ENCODE measurements around the gene FSHB. TPM values are rescaled to one million over a fixed set of nuclear protein-coding genes. Genes with fewer than 3 reads are reported as not detected.
A peak's percentile ranks its signal among the peaks of the same experiment; 100 is the strongest.
"Not testable (repeated sequence)": the region's sequence is repeated elsewhere in the genome, so short reads cannot be mapped to it uniquely, and the experiment has no call there.

FSHB gene
- total and polyA plus RNA-seq, 5 donors = not detected

DNA sequence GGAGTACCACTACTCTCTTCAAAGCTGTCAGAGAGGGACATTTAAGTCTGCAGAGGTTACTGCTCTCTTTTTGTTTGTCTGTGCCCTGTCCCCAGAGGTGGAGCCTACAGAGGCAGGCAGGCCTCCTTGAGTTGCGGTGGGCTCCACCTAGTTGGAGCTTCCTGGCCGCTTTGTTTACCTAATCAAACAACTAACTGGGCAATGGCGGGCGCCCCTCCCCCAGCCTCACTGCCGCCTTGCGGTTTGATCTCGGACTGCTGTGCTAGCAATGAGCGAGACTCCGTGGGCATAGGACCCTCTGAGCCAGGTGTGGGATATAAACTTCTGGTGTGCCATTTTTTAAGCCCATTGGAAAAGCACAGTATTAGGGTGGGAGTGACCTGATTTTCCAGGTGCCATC lies 37.8 kb downstream of the FSHB start:
- intact Hi-C loops (cut with DNase I); H3K27ac ChIP-seq (ENCODE audit: low read length); H3K4me3 ChIP-seq (ENCODE audit: low read length); H3K27me3 ChIP-seq (ENCODE audit: control insufficient read depth, insufficient read depth); ATAC-seq; H3K4me1 ChIP-seq (ENCODE audit: control insufficient read depth, insufficient read depth, low read length); H3K9me3 ChIP-seq (ENCODE audit: control insufficient read depth, low read length): not testable (repeated sequence)
- WGBS = 95% methylated on average over 9 of the region's 9 CpGs
- DNase-seq = peak in 1 of 3 donors; percentile 32

DNA sequence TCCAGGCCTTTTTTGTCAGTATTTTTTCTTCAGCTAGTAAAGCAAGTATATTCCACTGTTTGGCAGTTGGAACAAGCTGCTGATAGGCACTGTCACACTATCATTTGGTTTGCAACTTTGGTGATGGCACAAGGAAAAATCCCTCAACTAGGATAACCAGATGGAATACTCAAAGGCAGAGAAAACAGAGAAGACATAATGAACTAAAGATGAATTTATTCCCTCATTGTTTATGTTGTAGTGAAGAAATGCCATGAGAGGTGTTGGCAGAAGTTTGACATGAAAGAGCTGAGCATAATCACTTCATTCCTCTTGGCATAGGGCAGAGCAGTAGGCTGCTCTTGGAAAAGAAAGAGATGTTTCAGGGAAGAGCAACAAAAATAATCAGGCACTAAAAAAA lies 39.9 kb downstream of the FSHB start:
- DNase-seq (no peak), ATAC-seq (no peak)
- intact Hi-C loops (cut with DNase I) = no loop called here
- Histone ChIP-seq H3K4me1 (ENCODE audit: control insufficient read depth, insufficient read depth, low read length) (no peaks in the 10 kb centered on the region), H3K27me3 (ENCODE audit: control insufficient read depth, insufficient read depth) (no peaks in the 10 kb centered on the region), H3K27ac (ENCODE audit: low read length) (no peak overlapping the region), H3K4me3 (ENCODE audit: low read length) (no peak overlapping the region), H3K9me3 (ENCODE audit: control insufficient read depth, low read length) (no peaks in the 10 kb centered on the region)

DNA sequence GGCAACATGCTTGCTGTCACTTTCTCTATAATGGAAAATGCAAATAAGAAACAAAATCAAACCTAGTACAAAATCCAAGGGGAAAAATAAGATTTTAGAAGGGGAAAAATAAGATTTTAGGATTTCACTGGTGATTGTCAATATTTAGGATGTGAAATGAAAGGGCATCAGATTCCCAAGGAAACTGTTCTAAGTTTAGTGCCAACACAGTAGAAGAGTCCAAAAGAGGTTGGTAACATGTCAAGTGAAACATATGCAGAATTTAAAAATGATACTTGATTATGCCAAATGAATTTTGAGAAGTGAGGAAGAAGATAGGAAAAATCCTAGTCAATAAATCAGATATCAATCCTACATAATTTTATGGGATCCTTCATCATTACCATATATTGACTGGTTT lies 46.4 kb downstream of the FSHB start:
- Histone ChIP-seq H3K9me3 (ENCODE audit: control insufficient read depth, low read length) (no peaks in the 10 kb centered on the region), H3K27ac (ENCODE audit: low read length) (no peak overlapping the region), H3K4me3 (ENCODE audit: low read length) (no peak overlapping the region), H3K27me3 (ENCODE audit: control insufficient read depth, insufficient read depth) (no peaks in the 10 kb centered on the region), H3K4me1 (ENCODE audit: control insufficient read depth, insufficient read depth, low read length) (no peaks in the 10 kb centered on the region)
- intact Hi-C loops (cut with DNase I) = no loop called here
- DNase-seq (no peak), ATAC-seq (no peak)

DNA sequence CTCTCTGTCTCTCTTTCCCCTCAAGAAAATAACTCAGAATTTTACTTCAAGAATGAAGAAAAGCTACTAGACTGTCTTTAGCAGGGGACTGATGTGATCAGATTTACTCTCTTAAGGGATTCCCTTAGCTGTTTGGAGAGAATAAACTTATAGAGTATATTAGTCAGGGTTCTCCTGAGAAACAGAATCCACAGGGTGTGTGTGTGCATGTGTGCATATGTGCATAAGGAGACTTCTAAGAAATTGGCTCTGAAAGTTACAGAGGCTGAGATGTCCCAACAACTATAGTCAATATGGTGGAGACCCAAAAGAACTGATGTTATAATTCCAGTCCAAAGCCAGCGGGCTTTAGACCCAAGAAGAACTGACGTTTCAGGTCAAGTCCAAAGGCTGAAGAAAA lies 49.0 kb downstream of the FSHB start:
- 77% methylated on average over 2 of the region's 2 CpGs for WGBS
- DNase-seq (no peak), ATAC-seq (no peak)
- Histone ChIP-seq H3K27ac (ENCODE audit: low read length) (no peak overlapping the region), H3K4me3 (ENCODE audit: low read length) (no peak overlapping the region), H3K27me3 (ENCODE audit: control insufficient read depth, insufficient read depth) (no peaks in the 10 kb centered on the region), H3K4me1 (ENCODE audit: control insufficient read depth, insufficient read depth, low read length) (no peaks in the 10 kb centered on the region), H3K9me3 (ENCODE audit: control insufficient read depth, low read length) (no peaks in the 10 kb centered on the region)
- intact Hi-C loops (cut with DNase I) = no loop called here

DNA sequence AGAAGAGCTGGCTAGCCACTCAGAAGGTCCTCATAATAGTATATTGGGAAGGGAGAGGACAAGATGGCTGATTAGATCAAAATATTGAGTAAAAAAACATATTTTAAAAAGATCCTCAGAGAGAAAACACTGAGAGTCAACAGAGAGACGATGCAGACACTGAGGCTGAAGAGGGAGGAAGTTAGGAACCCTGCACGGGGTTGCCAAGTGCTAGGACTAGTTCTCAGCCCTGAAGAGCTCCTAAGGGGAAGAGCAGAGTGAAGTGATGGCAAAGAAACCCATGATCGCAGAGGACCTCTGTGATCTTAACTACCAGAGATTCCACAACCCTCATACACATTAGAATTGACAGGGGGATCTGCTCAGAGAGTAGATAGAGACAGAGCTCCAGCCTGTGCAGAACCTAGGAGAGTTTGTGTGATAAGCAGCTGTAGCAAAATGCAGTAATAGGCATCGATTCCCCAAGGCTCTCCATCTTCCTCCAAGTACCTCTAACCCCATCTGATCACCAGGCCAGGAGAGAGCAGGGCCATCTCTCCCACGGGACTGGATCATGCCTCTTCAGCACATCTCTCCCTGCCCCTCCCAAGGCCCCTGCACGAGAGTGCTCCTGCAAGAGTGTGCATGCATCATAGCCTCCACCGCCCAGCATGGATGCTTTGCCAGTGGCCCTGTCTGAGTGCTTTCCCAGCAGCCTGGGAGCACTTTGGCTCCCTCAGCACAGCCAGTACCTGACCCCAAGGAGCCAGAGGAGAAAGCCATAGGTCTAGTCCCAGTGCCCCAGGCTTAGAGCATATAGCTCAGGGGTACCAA lies 50.9 kb downstream of the FSHB start:
- Histone ChIP-seq H3K4me1 (ENCODE audit: control insufficient read depth, insufficient read depth, low read length) (no peaks in the 10 kb centered on the region), H3K9me3 (ENCODE audit: control insufficient read depth, low read length) (no peaks in the 10 kb centered on the region), H3K27me3 (ENCODE audit: control insufficient read depth, insufficient read depth) (no peaks in the 10 kb centered on the region), H3K4me3 (ENCODE audit: low read length) (no peak overlapping the region), H3K27ac (ENCODE audit: low read length) (no peak overlapping the region)
- no peak for ATAC-seq
- intact Hi-C loops (cut with DNase I) = no loop called here
- 72% methylated on average over 7 of the region's 7 CpGs for WGBS
- no peak for DNase-seq

DNA sequence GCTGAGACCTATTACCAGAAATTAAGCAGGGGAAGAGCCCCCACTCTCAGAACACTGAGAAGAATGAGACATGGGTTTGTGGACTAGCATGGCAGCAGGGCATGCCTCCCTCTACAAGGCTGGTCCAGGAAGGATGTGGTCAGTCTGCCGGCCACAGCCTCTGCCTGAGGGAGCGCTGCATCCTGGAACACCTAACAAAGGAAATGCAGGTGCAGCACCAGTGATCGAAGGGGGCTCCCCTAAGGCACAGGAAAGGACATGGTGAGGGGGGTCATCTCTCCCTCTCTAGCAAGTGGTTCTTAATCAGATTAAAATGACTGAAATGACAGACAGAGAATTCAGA lies 51.4 kb downstream of the FSHB start:
- H3K27me3 ChIP-seq (ENCODE audit: control insufficient read depth, insufficient read depth) = no peaks in the 10 kb centered on the region
- H3K4me3 ChIP-seq (ENCODE audit: low read length) = no peak overlapping the region
- H3K4me1 ChIP-seq (ENCODE audit: control insufficient read depth, insufficient read depth, low read length) = no peaks in the 10 kb centered on the region
- no peaks in the 10 kb centered on the region for H3K9me3 ChIP-seq (ENCODE audit: control insufficient read depth, low read length)
- ATAC-seq (no peak), DNase-seq (peak in 1 of 3 donors; percentile 41)
- H3K27ac ChIP-seq (ENCODE audit: low read length) = no peak overlapping the region
- intact Hi-C loops (cut with DNase I) = no loop called here
- 60% methylated on average over 3 of the region's 3 CpGs for WGBS

Other genes with a start within 250 kb of the FSHB start
- 1 to 10 TPM in 3 of 4 donors, under 1 TPM in 1; 0.45 to 2.0 (median 1.6) TPM for gene KCNA4, start 214.0 kb upstream of the FSHB start, total RNA-seq
- gene KCNA4, start 214.0 kb upstream of the FSHB start, polyA plus RNA-seq = 0.59 TPM
- 10 to 100 TPM; 29.2 to 34.5 (median 31.3) TPM for gene ARL14EP, start 92.1 kb downstream of the FSHB start, total RNA-seq
- gene ARL14EP, start 92.1 kb downstream of the FSHB start, polyA plus RNA-seq = 16.5 TPM

Data from right cardiac atrium (tissue), 5 donors.